GM19397 (cell line): ENCODE results near the gene OR2C3.
"Not testable (repeated sequence)": the region's sequence is repeated elsewhere in the genome, so short reads cannot be mapped to it uniquely, and the experiment has no call there.

Experiments
- ATAC-seq: cut with Tn5 transposase; IDR thresholded peaks from one replicate; pipeline ENCODE4 v1.9.1; 2021; ENCODE audit warnings: mild to moderate bottlenecking, moderate library complexity; ENCODE audit not compliant: unreplicated experiment

OR2C3 gene

DNA sequence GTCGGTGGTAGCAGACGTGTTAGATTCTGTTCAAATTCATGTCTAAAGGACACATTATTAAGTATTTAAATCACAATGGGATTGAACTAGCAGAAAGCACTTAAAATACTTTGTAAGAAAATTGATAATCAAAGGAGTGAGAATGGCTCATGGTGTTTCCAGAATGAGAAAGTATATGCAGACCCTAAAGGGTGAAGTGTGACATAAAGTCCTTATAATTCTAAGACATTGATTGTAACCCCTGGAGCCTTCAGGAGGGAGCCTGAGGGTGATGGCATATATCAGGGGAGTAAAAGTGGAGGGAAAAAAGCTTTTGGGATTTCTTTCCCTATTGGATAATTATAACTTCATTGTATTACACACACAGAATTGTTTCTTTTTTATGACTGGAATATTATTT is at the start of gene OR2C3:
OR2C3 (minus strand) TSS at position 101 of the 400 bp plus-strand sequence. CDS start 3,929 bp downstream, outside the sequence.
- ATAC-seq: no peak

DNA sequence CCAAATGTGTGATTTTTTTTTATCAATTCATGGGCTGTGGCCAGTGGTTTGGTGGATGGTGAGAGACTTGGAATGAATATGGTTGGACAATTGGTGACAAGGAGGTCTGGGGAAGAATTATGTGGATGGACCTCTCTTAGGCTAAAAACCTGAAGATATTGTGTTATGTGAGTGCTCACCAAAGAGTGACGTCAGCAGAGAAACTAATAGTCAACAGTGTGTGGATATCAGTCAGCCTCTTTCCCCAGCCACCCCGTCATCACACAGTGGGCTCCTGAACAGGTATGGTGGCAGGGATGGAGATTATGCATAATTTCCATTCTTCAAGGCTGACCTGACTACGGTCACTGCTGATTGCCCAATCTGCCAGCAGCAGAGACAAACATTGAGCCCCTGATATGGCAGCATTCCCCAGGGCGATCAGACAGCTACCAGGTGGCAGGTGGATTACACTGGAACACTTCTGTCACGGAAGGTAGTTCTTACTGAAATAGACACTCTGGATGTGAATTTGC is 42.8 kb upstream of the OR2C3 start:
- no peak for ATAC-seq

GRCh38 chr1:247576514-247576913 is 40.3 kb upstream of the OR2C3 start:
- ATAC-seq: no peak

DNA sequence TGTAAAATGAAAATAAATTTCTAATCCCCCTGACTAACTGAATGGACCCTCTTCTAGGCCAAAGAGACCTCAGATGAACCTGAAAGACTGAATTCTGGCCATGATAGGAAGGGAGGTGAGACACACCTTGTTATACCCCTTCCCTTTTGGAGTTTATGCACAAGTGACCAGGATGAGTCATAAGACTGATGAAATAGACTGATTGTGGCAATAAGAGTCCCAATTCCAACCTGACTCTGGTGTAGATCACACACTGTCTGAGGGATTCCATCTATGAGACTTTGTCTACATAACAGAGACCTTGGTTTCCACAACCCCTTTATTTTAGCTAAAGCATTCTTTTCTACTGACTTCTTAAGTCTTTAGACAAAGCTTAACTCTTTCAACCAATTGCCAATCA is 38.4 kb upstream of the OR2C3 start:
- ATAC-seq: no peak

- ATAC-seq: no peak
Measured at GRCh38 chr1:247574236-247574635, 38.0 kb upstream of the OR2C3 start.

- ATAC-seq: no peak
Measured at GRCh38 chr1:247562198-247562597, 26.0 kb upstream of the OR2C3 start.

DNA sequence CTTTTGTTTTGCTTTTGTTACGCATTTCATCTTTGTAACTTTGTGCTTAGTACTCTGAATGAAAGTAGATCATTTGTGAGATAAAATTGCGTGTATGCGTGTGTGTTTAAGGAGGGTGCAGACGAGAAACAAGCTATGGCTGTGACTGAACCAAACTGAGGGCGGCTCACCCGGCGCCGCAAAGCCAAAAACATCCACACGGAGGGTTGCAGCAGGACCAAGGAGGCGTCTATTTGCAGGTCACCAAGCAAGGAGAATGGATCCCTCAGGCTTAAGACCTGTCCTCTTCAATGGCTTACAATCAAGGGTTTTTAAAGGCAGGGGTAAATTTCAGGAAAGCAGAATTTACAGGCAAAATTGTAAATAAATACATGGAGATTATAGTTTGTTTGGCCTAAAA is 25.5 kb upstream of the OR2C3 start:
- ATAC-seq: no peak

DNA sequence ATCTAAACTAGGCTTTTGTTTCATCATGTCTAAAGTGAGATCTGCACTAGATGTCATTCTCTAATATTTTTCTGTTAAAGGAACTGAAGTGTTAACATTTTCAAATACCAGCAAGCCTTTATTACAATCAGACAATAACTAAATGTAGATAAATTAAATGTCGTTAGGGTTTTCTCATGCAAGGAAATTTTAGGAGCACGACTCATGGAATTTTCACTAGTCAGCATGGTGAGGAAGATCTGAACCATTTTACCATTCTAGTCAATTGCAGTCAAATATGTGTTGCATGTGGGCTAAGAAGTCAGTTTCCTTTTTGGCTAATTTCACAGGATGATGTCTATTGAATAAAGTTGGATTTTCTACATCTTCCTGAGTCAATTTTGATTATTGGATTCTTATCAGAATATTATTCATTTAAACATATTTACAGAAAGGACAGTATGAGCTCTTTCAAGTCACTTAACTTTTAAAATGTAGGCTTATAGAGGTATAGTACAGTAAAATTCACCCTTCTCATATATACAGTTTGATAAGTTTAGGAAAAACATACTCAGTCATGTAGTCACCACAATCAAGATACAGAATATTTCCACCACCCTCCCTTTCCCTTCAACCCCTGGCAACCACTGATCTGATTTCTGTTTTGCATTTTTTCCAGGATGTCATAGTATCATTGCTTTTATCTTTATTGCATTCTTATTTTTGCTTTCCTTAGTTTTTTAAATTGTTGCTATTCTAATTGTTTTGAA is 21.9 kb upstream of the OR2C3 start:
- no peak for ATAC-seq

- ATAC-seq: no peak
Measured at GRCh38 chr1:247552231-247552630, 16.0 kb upstream of the OR2C3 start.

GRCh38 chr1:247551721-247552120 is 15.5 kb upstream of the OR2C3 start:
- ATAC-seq: no peak

DNA sequence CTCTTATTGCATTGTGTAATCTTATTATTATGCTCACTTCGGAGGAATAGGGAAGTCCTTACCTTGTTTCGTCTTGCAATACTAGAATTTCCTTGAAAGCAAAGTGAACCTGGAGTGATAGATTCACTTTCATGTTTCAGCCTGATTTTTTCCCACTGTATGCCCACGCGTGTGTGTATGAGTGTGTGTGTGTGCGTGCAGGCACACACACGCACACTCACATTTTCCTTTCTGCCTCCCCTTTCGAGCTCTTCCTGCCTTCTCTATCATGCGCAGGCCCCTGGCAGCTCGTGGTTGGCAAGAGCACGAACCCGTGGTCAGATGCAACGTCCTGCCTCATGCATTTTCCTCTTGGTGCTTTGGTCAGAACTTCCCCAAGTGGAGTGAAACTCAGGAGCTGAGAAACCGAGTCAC is 12.5 kb upstream of the OR2C3 start, which contains the start of gene GCSAML:
GCSAML (plus strand) TSS at position 366 of the 414 bp plus-strand sequence. CDS start 58 bp downstream, outside the sequence.
- ATAC-seq: no peak

DNA sequence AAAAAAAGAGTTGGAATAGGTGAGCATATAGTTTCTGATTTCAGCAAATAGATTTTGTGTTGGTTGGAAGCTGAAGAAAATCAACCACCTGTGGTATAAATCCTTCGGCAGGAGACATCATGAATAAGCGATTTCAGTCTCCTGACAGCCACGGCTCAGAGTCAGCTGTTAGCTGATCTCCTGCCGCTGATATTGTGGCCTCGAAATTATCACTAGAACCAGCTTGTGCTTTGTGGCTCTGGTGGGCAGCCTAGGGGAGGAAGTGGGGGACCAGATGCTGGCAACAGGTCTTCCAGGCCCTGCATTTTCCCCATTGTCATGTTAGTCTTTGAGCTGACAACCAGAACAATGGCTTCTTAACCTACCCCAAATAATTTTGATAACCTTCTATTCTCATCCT is 11.9 kb upstream of the OR2C3 start:
- no peak for ATAC-seq

- no peak for ATAC-seq
Measured at GRCh38 chr1:247542811-247543210, 6.6 kb upstream of the OR2C3 start.

DNA sequence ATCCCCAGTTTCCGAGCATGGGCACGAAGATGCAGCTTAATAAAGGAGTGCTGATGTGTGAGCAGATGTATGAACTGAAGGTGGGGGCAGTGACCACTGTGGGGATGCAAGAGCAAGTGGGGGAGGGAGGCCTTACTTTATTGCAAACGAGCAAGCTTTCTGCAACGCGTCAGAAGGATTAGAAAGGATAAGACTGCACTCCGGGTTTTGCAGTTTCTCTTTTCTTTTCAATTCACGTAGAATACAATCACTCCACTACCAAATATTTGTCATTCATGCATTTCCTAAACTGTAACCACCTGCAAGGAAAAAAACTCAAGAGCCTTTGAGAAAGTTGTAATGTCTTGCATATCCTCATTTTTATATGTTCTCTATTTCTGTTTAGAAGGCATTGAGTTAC is 4.3 kb upstream of the OR2C3 start:
- no peak for ATAC-seq

DNA sequence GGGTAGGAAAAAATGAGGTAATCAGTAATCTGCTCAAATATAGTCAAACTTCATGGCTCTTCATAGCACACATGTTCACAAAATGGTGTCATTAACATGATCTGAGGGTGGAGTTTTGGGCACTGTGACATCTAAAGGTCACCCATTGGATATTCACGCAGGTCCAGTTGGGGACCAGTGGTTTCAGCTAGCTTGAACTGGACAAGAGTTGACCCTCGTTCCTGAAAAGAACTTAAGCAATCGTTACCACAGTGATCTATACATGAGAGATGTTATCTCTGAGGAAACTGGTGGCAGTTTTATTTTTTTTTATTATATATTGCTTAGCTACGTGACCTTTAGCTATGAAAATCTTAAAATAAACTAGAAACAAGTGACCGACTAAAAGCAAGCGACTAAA is 3.0 kb upstream of the OR2C3 start:
- ATAC-seq: no peak

GRCh38 chr1:247538561-247538960 is 2.3 kb upstream of the OR2C3 start:
- ATAC-seq: no peak

DNA sequence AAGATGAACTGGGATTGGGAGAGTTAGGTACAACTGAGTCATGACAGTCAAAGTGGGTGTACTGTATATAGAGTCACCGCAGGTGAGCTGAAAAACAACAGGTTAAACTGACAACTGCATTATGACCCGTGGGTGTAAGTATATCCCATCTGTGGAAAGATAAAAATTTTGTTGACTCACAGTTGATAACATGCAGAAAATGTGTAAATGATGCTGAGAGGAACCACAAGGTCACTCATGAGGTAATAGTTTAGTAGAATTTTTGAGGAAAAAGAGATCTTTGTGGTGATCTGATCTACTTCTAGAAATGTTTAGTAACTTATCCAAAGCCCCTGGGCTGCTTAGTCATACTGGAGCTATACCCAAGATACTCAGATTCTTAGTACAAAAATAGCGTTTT is 838 bp downstream of the OR2C3 start:
- ATAC-seq: no peak

GRCh38 chr1:247531937-247532336 is 4.3 kb downstream of the OR2C3 start:
- no peak for ATAC-seq

DNA sequence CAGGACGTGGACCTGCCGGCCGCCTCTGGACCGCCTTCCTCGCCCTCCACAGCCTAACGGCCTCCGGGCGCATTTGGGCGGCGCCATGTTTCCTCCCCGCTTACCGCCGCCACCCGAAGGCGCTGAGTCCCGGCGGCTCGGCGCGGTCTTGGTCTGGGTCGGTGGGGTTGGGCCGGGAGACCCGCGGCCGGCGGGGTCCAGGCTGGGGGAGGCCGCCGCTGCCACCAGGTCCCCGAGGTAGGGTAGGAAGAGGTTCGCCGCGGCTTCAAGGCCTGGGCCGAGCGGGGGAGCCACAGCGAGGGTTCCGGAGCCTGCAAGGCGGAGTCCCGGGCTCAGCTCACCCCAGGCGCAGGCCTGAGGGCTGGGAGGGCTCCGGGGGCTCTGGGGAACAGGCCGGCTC is 5.5 kb downstream of the OR2C3 start:
- ATAC-seq: no peak

DNA sequence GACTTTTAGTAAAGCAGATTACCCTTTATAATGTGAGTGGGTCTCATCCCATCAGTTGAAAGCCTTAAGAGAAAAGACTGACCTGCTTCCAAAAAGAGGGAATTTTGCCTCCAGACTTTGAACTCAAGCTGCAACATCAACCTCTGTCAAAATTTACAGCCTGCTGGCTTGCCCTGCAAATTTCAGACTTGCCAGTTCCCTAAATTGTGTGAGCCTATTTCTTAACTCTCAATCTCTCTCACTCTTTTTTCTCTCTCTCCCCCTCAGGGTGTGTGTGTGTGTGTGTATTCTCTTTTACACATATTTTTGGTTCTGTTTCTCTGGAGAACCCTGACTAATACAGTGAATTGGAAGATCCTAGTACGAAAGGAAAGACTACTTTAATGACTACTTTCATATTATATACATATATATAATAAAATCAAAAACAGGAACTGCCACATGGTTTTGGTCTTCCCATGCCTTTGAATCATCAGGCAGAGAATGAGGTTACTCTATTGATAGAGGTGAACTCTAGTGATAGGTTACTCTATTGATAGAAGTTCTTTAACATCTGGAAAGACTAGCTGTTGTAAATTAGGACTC is 6.4 kb downstream of the OR2C3 start:
- ATAC-seq: no peak

DNA sequence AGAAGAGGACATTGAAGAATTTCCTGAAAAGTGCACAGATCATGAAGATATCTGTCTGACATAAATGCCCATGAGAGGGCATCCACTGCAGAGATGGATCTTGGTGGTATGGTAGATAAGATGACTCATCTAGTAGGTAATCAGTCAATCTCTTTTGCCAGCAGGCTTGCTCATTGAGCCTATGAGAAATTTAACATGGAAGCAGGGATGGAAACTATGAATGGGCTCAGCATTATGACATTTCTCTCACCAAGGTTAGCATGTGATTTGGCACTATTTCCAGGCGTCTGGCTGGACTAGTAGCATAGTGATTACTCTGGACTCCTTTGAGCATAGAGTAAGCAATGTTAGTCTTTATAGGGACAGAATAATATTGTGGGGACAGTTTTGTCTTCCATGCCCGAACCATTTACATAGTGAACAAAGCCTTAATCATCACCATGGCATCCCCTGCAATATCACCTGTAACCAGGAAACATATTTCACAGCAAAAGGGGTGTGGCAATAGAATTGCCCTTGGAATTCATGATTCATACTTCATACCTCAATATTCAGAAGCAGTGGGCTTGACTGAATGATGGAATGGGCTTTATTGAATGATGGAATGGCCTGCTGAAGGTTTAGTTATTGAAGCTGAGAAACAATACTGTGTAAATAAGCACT is 7.3 kb downstream of the OR2C3 start:
- ATAC-seq: no peak

DNA sequence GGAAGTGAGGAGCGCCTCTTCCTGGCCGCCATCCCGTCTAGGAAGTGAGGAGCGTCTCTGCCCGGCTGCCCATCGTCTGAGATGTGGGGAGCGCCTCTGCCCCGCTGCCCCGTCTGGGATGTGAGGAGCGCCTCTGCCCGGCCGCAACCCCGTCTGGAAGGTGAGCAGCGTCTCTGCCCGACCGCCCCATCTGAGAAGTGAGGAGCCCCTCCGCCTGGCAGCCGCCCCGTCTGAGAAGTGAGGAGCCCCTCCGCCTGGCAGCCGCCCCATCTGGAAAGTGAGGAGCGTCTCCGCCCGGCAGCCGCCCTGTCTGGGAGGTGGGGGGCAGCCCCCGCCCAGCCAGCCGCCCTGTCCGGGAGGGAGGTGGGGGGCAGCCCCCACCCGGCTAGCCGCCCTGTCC is 14.4 kb downstream of the OR2C3 start:
- not testable (repeated sequence) for ATAC-seq
